ENCODE measurements around the gene FAM181A.

The FAM181A gene

GRCh38 chr14:93965946-93966474, 38.9 kb downstream of the FAM181A start:
- no peak overlapping the region for H3K4me3 ChIP-seq (replicated peaks; ENCODE audit: insufficient read depth, low read length)
- no peak overlapping the region for H3K27ac ChIP-seq (replicated peaks)
- H3K27me3 ChIP-seq (ENCODE audit: insufficient read depth, poor library complexity, severe bottlenecking), result no peaks in the 10 kb centered on the region
- TF ChIP-seq SPI1 (IDR thresholded peaks at IDR 0.05; ENCODE audit: borderline replicate concordance, low read depth), result no peak
- no peak for TF ChIP-seq CTCF (IDR thresholded peaks at IDR 0.05; ENCODE audit: insufficient read depth, low read length)
- TF ChIP-seq POLR2AphosphoS5 (IDR thresholded peaks at IDR 0.05; ENCODE audit: low read depth), result no peak
- no peak for TF ChIP-seq GABPA (IDR thresholded peaks at IDR 0.05; ENCODE audit: low read depth)
- no peak for TF ChIP-seq REST (IDR thresholded peaks at IDR 0.05; ENCODE audit: insufficient replicate concordance, low read depth)
- DNase-seq (ENCODE audit: low read depth in 1 of 2, low spot score in 1 of 2), result no peak

- DNase-seq (ENCODE audit: low read depth in 1 of 2, low spot score in 1 of 2), result peak in 1 of 2 experiments; percentile 61
- H3K4me3 ChIP-seq (replicated peaks; ENCODE audit: insufficient read depth, low read length), result no peak overlapping the region
- TF ChIP-seq SPI1 (IDR thresholded peaks at IDR 0.05; ENCODE audit: borderline replicate concordance, low read depth), result peak; percentile 98
- TF ChIP-seq GABPA (IDR thresholded peaks at IDR 0.05; ENCODE audit: low read depth), result no peak
- H3K27me3 ChIP-seq (ENCODE audit: insufficient read depth, poor library complexity, severe bottlenecking), result no peaks in the 10 kb centered on the region
- no peak overlapping the region for H3K27ac ChIP-seq (replicated peaks)
Measured at GRCh38 chr14:93967637-93968250, 40.6 kb downstream of the FAM181A start.

GRCh38 chr14:93969082-93969828, 42.1 kb downstream of the FAM181A start:
- DNase-seq (ENCODE audit: low read depth in 1 of 2, low spot score in 1 of 2), result no peak
- no peak for TF ChIP-seq POLR2AphosphoS5 (IDR thresholded peaks at IDR 0.05; ENCODE audit: low read depth)
- TF ChIP-seq REST (IDR thresholded peaks at IDR 0.05; ENCODE audit: insufficient replicate concordance, low read depth), result no peak
- TF ChIP-seq GABPA (IDR thresholded peaks at IDR 0.05; ENCODE audit: low read depth), result no peak
- TF ChIP-seq SPI1 (IDR thresholded peaks at IDR 0.05; ENCODE audit: borderline replicate concordance, low read depth), result no peak
- no peak for TF ChIP-seq CTCF (IDR thresholded peaks at IDR 0.05; ENCODE audit: insufficient read depth, low read length)

GRCh38 chr14:93970585-93970964, 43.4 kb downstream of the FAM181A start:
- TF ChIP-seq REST (IDR thresholded peaks at IDR 0.05; ENCODE audit: insufficient replicate concordance, low read depth) (no peak), CTCF (IDR thresholded peaks at IDR 0.05; ENCODE audit: insufficient read depth, low read length) (no peak), SPI1 (IDR thresholded peaks at IDR 0.05; ENCODE audit: borderline replicate concordance, low read depth) (no peak), GABPA (IDR thresholded peaks at IDR 0.05; ENCODE audit: low read depth) (no peak), POLR2AphosphoS5 (IDR thresholded peaks at IDR 0.05; ENCODE audit: low read depth) (no peak)
- H3K27ac ChIP-seq (replicated peaks), result no peak overlapping the region
- DNase-seq (ENCODE audit: low read depth in 1 of 2, low spot score in 1 of 2), result peak in 1 of 2 experiments; percentile 80
- H3K27me3 ChIP-seq (ENCODE audit: insufficient read depth, poor library complexity, severe bottlenecking), result no peaks in the 10 kb centered on the region
- peak overlapping the region; percentile 39 for H3K4me3 ChIP-seq (replicated peaks; ENCODE audit: insufficient read depth, low read length)

More at GRCh38 chr14:93969082-93969828, 42.1 kb downstream of the FAM181A start:
- Histone ChIP-seq H3K4me3 (replicated peaks; ENCODE audit: insufficient read depth, low read length) (no peak overlapping the region), H3K27me3 (ENCODE audit: insufficient read depth, poor library complexity, severe bottlenecking) (no peaks in the 10 kb centered on the region), H3K27ac (replicated peaks) (no peak overlapping the region)
